ENCODE data around the gene GDF11.

Gene GDF11

DNA sequence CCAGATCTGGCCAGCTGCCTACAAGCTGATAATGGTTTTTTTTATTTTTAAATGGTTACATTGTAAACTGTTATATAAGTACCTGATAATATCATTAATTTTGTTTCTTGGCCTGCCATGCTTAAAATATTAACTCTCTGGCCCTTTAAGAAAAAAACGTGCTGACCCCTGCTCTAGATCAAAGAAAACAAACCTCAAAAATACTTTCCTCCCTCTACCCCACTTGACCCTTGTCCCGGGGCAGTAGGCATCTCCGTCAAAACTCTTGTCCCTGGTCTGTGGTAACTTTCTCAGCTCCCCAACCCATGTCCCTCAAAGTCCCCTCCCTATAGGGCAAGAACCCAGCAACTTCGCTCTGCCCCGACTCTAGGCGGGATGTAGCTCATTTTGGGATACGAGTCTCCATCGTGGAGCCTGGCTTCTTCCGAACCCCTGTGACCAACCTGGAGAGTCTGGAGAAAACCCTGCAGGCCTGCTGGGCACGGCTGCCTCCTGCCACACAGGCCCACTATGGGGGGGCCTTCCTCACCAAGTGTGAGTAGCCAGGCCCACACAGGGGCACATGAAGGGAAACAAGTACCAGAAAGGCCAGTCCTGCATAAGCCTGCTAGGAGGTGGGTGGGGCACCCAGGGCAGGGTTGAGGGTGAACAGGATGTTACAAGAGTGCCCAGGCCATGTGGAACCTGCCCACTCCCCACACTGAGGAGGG, 19.3 kb upstream of the GDF11 start:
- no peak overlapping the region for H3K4me3 ChIP-seq (ENCODE audit: low read length)
- no peak for DNase-seq (ENCODE audit: low read depth)
- TF ChIP-seq, protein P1, sequence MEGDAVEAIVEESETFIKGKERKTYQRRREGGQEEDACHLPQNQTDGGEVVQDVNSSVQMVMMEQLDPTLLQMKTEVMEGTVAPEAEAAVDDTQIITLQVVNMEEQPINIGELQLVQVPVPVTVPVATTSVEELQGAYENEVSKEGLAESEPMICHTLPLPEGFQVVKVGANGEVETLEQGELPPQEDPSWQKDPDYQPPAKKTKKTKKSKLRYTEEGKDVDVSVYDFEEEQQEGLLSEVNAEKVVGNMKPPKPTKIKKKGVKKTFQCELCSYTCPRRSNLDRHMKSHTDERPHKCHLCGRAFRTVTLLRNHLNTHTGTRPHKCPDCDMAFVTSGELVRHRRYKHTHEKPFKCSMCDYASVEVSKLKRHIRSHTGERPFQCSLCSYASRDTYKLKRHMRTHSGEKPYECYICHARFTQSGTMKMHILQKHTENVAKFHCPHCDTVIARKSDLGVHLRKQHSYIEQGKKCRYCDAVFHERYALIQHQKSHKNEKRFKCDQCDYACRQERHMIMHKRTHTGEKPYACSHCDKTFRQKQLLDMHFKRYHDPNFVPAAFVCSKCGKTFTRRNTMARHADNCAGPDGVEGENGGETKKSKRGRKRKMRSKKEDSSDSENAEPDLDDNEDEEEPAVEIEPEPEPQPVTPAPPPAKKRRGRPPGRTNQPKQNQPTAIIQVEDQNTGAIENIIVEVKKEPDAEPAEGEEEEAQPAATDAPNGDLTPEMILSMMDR (IDR thresholded peaks at IDR 0.05; ENCODE audit: insufficient read depth, low read depth, low read length, missing control alignments) = no peak

DNA sequence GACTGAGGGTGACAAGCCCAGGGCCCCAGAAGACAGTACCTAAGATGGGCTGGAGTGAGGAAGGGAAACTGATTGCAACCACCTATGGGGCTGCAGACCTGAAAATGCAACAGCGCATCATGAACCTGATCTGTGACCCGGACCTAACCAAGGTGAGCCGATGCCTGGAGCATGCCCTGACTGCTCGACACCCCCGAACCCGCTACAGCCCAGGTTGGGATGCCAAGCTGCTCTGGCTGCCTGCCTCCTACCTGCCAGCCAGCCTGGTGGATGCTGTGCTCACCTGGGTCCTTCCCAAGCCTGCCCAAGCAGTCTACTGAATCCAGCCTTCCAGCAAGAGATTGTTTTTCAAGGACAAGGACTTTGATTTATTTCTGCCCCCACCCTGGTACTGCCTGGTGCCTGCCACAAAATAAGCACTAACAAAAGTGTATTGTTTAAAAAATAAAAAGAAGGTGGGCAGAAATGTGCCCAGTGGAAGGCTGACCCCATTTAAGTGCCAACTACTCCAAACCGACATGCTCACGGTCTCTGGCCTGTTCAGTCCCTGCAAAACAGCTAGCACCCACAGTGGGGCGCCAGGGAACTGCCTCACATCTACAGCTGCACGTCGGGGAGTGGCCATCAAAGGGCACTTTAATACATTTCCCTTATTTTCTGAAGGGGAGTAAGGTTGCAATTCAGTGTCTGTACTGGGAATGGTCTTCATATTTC, 18.5 kb upstream of the GDF11 start:
- TF ChIP-seq, protein P1 (IDR thresholded peaks at IDR 0.05; ENCODE audit: insufficient read depth, low read depth, low read length, missing control alignments) = peak; percentile 75
- H3K4me3 ChIP-seq (ENCODE audit: low read length) = no peak overlapping the region
- peak; percentile 77 for DNase-seq (ENCODE audit: low read depth)

DNA sequence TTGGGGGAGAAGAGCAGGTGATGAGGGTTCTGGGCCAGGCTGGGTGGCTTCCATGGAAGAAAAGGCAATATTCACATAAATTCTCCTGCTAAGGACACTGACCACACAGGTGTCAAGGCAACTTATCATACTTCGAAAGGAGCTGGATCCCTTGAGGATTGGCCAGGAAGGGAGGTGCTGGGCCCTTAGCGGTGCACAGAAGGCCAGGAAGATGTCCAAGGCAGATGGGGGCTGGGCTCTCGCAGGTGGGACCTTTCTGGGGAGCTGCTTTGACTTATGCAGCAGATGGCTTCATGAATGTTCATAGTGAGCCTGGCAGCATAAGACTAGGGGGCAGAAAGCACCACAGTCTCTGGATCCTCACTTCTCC, 18.0 kb upstream of the GDF11 start:
- TF ChIP-seq, protein P1 (IDR thresholded peaks at IDR 0.05; ENCODE audit: insufficient read depth, low read depth, low read length, missing control alignments) = no peak
- H3K4me3 ChIP-seq (ENCODE audit: low read length) = no peak overlapping the region
- no peak for DNase-seq (ENCODE audit: low read depth)

DNA sequence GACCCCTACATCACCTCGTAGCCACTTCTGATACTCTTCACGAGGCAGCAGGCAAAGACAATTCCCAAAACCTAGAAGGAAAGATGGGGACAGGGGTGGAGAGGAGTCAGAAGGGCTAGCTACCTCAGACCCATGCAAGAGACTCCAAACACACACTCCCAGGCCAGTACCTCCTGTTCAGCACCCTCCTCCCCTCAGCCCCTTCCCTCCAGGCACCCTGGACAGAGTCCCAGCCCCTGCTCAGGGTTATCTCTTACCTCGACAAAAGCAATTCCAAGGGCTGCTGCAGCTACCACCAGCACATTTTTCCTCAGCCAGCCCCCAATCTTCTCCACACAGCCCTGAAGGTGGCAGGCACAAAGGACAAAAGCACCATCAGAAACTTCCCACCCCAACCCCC, 17.4 kb upstream of the GDF11 start:
- no peak for DNase-seq (ENCODE audit: low read depth)
- no peak overlapping the region for H3K4me3 ChIP-seq (ENCODE audit: low read length)
- TF ChIP-seq, protein P1 (IDR thresholded peaks at IDR 0.05; ENCODE audit: insufficient read depth, low read depth, low read length, missing control alignments) = no peak

DNA sequence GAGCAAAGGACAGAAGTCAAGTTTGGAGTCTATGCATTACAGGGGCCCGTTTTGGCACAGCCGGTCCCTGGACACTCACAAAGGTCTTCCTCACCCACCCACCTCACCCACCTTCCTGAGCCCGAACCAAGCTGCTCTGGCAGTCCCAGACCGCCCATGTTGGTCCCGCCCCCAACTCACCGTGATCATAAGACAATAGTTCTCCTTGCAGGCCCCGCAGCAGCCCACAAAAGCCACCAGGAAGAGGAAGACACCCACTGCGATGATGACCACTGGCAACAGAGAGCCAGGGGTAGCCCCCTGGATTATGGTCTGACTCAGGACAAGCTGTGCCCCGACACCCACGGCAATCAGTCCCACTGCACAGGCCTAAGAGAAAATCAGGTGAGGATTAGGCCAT, 16.0 kb upstream of the GDF11 start:
- H3K4me3 ChIP-seq (ENCODE audit: low read length) = peak overlapping the region; percentile 74

DNA sequence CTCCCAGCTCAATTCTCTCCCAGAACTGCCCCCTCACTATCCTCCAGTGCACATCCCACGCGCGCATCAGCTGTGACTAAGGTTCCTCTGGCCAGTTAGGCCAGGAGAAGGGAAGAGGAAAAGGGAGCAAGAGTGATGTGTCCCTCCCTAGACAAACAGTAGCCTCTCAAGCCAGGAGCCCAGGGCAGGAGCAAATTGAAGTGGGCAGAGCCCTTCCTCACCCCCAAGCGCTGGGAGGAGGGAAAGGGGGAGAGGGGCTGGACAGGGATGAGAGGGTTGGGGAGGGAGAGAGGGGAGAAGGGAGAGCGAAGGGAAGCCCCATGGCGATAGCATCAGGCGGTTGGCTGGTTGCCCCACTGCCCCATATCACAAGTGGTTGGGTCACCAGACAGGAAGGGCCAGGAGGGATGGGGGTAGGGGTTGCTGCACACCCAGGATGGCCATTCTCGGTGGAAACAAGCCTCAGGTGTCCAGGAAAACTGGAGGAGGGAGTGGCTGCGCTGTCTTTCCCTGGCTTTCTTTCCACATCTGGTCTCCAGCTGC, 15.2 kb upstream of the GDF11 start:
- DNase-seq (ENCODE audit: low read depth) = no peak
- TF ChIP-seq, protein P1 (IDR thresholded peaks at IDR 0.05; ENCODE audit: insufficient read depth, low read depth, low read length, missing control alignments) = no peak
- peak overlapping the region; percentile 74 for H3K4me3 ChIP-seq (ENCODE audit: low read length)

More for the DNA sequence above, 16.0 kb upstream of the GDF11 start:
- DNase-seq (ENCODE audit: low read depth) = no peak
- TF ChIP-seq, protein P1 (IDR thresholded peaks at IDR 0.05; ENCODE audit: insufficient read depth, low read depth, low read length, missing control alignments) = no peak
